Keratinocyte (primary cell): ENCODE measurements around the gene ADAM12. TPM values are rescaled to one million over a fixed set of nuclear protein-coding genes. Genes with fewer than 3 reads are reported as not detected.

Experiments used
- DNase-seq: peaks from one replicate; pipeline ENCODE4 v3.0.0-alpha.2; 2011; ENCODE audit warnings: low read depth, missing footprints, low spot score
- FAIRE-seq: peaks from 2 replicates; lab custom pipeline; 2011; peaks lifted over from hg19 to GRCh38; lab: Jason Lieb, UNC
- H2AFZ ChIP-seq: 2 replicates; pipeline ENCODE4 v1.6.0; 2012; ENCODE audit warnings: low read length, control low read depth, inconsistent platforms; ENCODE audit not compliant: control insufficient read depth
- H3K27ac ChIP-seq: 2 replicates; pipeline ENCODE4 v1.5.1; 2011; ENCODE audit warnings: low read length; ENCODE audit not compliant: control insufficient read depth, insufficient read depth
- H3K27me3 ChIP-seq: 3 replicates; pipeline ENCODE4 v1.6.0; 2011; ENCODE audit warnings: low read length; ENCODE audit not compliant: control insufficient read depth, insufficient read depth; ENCODE audit errors: extremely low read depth
- H3K36me3 ChIP-seq, 2 experiments: 2 replicates in 1 of 2; 3 replicates in 1 of 2; pipeline ENCODE4 v1.5.1; 2011; ENCODE audit warnings: low read length in 2 of 2, mild to moderate bottlenecking in 1 of 2; ENCODE audit not compliant: control insufficient read depth in 2 of 2, insufficient read depth in 2 of 2; ENCODE audit errors: extremely low read depth in 1 of 2
- H3K4me1 ChIP-seq: 3 replicates; pipeline ENCODE4 v1.5.1; 2011; ENCODE audit warnings: low read length; ENCODE audit not compliant: control insufficient read depth, insufficient read depth; ENCODE audit errors: extremely low read depth
- H3K4me2 ChIP-seq: 3 replicates; pipeline ENCODE4 v1.6.0; 2011; ENCODE audit warnings: low read depth, low read length; ENCODE audit not compliant: control insufficient read depth, insufficient read depth; ENCODE audit errors: extremely low read depth
- H3K4me3 ChIP-seq, 3 experiments: fragments of 200-600 bp in 1 of 3; sonication (generic) in 1 of 3; 2 replicates in 2 of 3; 3 replicates in 1 of 3; pipeline ENCODE4 v1.5.1; 2011 to 2016; ENCODE audit warnings: low read length in 3 of 3, mild to moderate bottlenecking in 3 of 3, control low read depth in 2 of 3, inconsistent platforms in 1 of 3, low read depth in 1 of 3, mixed read lengths in 1 of 3, mixed run types in 1 of 3, moderate library complexity in 1 of 3; ENCODE audit not compliant: control insufficient read depth in 2 of 3, insufficient read depth in 2 of 3; ENCODE audit errors: extremely low read depth in 1 of 3
- H3K79me2 ChIP-seq: 2 replicates; pipeline ENCODE4 v1.6.0; 2012; ENCODE audit warnings: low read length; ENCODE audit not compliant: control insufficient read depth, insufficient read depth
- H3K9ac ChIP-seq: 3 replicates; pipeline ENCODE4 v1.6.0; 2011; ENCODE audit warnings: low read length; ENCODE audit not compliant: control insufficient read depth, insufficient read depth; ENCODE audit errors: extremely low read depth
- H3K9me1 ChIP-seq: 3 replicates; pipeline ENCODE4 v1.6.0; 2011; ENCODE audit warnings: low read length; ENCODE audit not compliant: control insufficient read depth, insufficient read depth; ENCODE audit errors: extremely low read depth
- H3K9me3 ChIP-seq: 2 replicates; pipeline ENCODE4 v1.5.1; 2012; ENCODE audit warnings: low read depth, low read length; ENCODE audit not compliant: control insufficient read depth
- H4K20me1 ChIP-seq: 3 replicates; pipeline ENCODE4 v1.6.0; 2011; ENCODE audit warnings: low read length; ENCODE audit not compliant: control insufficient read depth, insufficient read depth; ENCODE audit errors: extremely low read depth
- CTCF ChIP-seq, 3 experiments: IDR thresholded peaks in 1 of 3; conservative IDR thresholded peaks in 1 of 3; optimal IDR thresholded peaks in 1 of 3; 2 replicates in 2 of 3; 3 replicates in 1 of 3; pipeline versions ENCODE3 to v1.5.1; 2011; ENCODE audit warnings: low read length in 3 of 3, mild to moderate bottlenecking in 3 of 3, moderate library complexity in 2 of 3, control low read depth in 1 of 3, inconsistent platforms in 1 of 3; ENCODE audit not compliant: insufficient read depth in 2 of 3; ENCODE audit errors: extremely low read depth in 1 of 3
- EZH2 ChIP-seq: IDR thresholded peaks from one replicate; pipeline ENCODE4 v1.6.1; 2012; ENCODE audit warnings: inconsistent platforms, mild to moderate bottlenecking, low read length, moderate library complexity
- dilution Hi-C: fragments of 300-500 bp; cut with MboI; formaldehyde crosslinking; loops from one replicate; pipeline ENCODE4 v1.7.0; 2020; ENCODE audit warnings: low sequenced_read_pairs; ENCODE audit not compliant: extremely low pct_ligation_motif_present
- polyA plus RNA-seq, 5 experiments: library from polyadenylated mRNA; depleted of rRNA in 3 of 5; stranded (reverse) in 3 of 5; stranded (forward) in 1 of 5; unstranded in 1 of 5; fragments of >200 nt; gene quantifications; 1 replicate in 1 of 5; 2 replicates in 3 of 5; 3 replicates in 1 of 5; pipeline versions ENCODE4 v1.2.1 to v1.2.3, GENCODE V29; 2011 to 2012; ENCODE audit warnings: missing spikeins in 2 of 5, low read depth in 1 of 5, low replicate concordance in 1 of 5

ADAM12 gene
- polyA plus RNA-seq, 1 donor (not counting 4 experiments of a cell fraction or from before 2014, with no cell fraction given) = 0.07 TPM

- DNase-seq = no peak
Measured at GRCh38 chr10:126016156-126016805, 372.0 kb downstream of the ADAM12 start.

GRCh38 chr10:126015413-126015812, 372.9 kb downstream of the ADAM12 start:
- dilution Hi-C loops = no loop called here
- H3K79me2 ChIP-seq = no peaks in the 10 kb centered on the region
- DNase-seq (no peak), FAIRE-seq (no peak)
- H3K9me3 ChIP-seq = no peaks in the 10 kb centered on the region
- no peaks in the 10 kb centered on the region for H4K20me1 ChIP-seq
- no peaks in the 10 kb centered on the region for H3K36me3 ChIP-seq
- H3K4me3 ChIP-seq = no peak overlapping the region
- H3K27ac ChIP-seq = no peak overlapping the region
- H3K9me1 ChIP-seq = no peaks in the 10 kb centered on the region
- no peak overlapping the region for H3K4me2 ChIP-seq
- peaks cover 4% of the 10 kb centered on the region for H3K4me1 ChIP-seq
- no peak for TF ChIP-seq EZH2
- TF ChIP-seq CTCF (optimal IDR thresholded peaks at IDR 0.05 in 1 of 3, IDR thresholded peaks at IDR 0.05 in 1 of 3, conservative IDR thresholded peaks at IDR 0.05 in 1 of 3; ENCODE audit: extremely low read depth in 1 of 3, insufficient read depth in 2 of 3, low read length in 3 of 3) = no peak
- no peak overlapping the region for H2AFZ ChIP-seq
- no peak overlapping the region for H3K9ac ChIP-seq
- H3K27me3 ChIP-seq = no peaks in the 10 kb centered on the region

More at GRCh38 chr10:126016156-126016805, 372.0 kb downstream of the ADAM12 start:
- H3K9ac ChIP-seq = no peak overlapping the region
- no peak overlapping the region for H3K27ac ChIP-seq
- no peak overlapping the region for H2AFZ ChIP-seq
- no peaks in the 10 kb centered on the region for H3K9me1 ChIP-seq
- no peaks in the 10 kb centered on the region for H3K79me2 ChIP-seq
- peaks cover 4% of the 10 kb centered on the region for H3K4me1 ChIP-seq
- no peaks in the 10 kb centered on the region for H3K9me3 ChIP-seq
- H3K4me3 ChIP-seq = no peak overlapping the region
- no peaks in the 10 kb centered on the region for H4K20me1 ChIP-seq
- FAIRE-seq = no peak
- no peak overlapping the region for H3K4me2 ChIP-seq
- TF ChIP-seq CTCF (optimal IDR thresholded peaks at IDR 0.05 in 1 of 3, IDR thresholded peaks at IDR 0.05 in 1 of 3, conservative IDR thresholded peaks at IDR 0.05 in 1 of 3; ENCODE audit: extremely low read depth in 1 of 3, insufficient read depth in 2 of 3, low read length in 3 of 3) (no peak), EZH2 (no peak)
- H3K27me3 ChIP-seq = no peaks in the 10 kb centered on the region
- dilution Hi-C loops = no loop called here
- no peaks in the 10 kb centered on the region for H3K36me3 ChIP-seq
